Fibroblast of lung (primary cell): ENCODE data around the gene OR2T34. TPM values are rescaled to one million over a fixed set of nuclear protein-coding genes. Genes with fewer than 3 reads are reported as not detected.
"Not testable (repeated sequence)": the region's sequence is repeated elsewhere in the genome, so short reads cannot be mapped to it uniquely, and the experiment has no call there.

Experiments
- DNase-seq, 2 donors: peaks; one replicate each; pipeline versions ENCODE4 v3.0.0 to v3.0.0-alpha.2; 2010; ENCODE audit warnings: low read depth in 2 of 2
- H2AFZ ChIP-seq: 2 replicates; pipeline ENCODE4 v1.5.1; 2012; ENCODE audit warnings: low read length, control low read depth, inconsistent platforms
- H3K27ac ChIP-seq: 2 replicates; pipeline ENCODE4 v1.5.1; 2011; ENCODE audit warnings: low read length, control low read depth; ENCODE audit not compliant: insufficient read depth
- H3K27me3 ChIP-seq: 2 replicates; pipeline ENCODE4 v1.5.1; 2011; ENCODE audit warnings: mild to moderate bottlenecking, low read length; ENCODE audit not compliant: control insufficient read depth, insufficient read depth
- H3K36me3 ChIP-seq: 2 replicates; pipeline ENCODE4 v1.5.1; 2011; ENCODE audit warnings: low read length; ENCODE audit not compliant: control insufficient read depth, insufficient read depth
- H3K4me1 ChIP-seq: 2 replicates; pipeline ENCODE4 v1.5.1; 2011; ENCODE audit warnings: low read length; ENCODE audit not compliant: control insufficient read depth, insufficient read depth; ENCODE audit errors: extremely low read depth
- H3K4me2 ChIP-seq: 2 replicates; pipeline ENCODE4 v1.5.1; 2011; ENCODE audit warnings: low read length, control low read depth; ENCODE audit not compliant: insufficient read depth; ENCODE audit errors: extremely low read depth
- H3K4me3 ChIP-seq, 4 experiments: fragments of 200-600 bp in 1 of 4; sonication (generic) in 1 of 4; replicated peaks in 1 of 4; 2 replicates each; pipeline ENCODE4 v1.5.1; 2011 to 2016; ENCODE audit warnings: low read length in 4 of 4, low read depth in 3 of 4, mild to moderate bottlenecking in 3 of 4, control low read depth in 2 of 4, inconsistent platforms in 1 of 4, mixed read lengths in 1 of 4; ENCODE audit not compliant: insufficient read depth in 1 of 4; ENCODE audit errors: control extremely low read depth in 1 of 4
- H3K79me2 ChIP-seq: 2 replicates; pipeline ENCODE4 v1.5.1; 2012; ENCODE audit warnings: mild to moderate bottlenecking, low read length, inconsistent platforms; ENCODE audit not compliant: control insufficient read depth, insufficient read depth
- H3K9ac ChIP-seq: 2 replicates; pipeline ENCODE4 v1.5.1; 2011; ENCODE audit warnings: mild to moderate bottlenecking, low read length, control low read depth; ENCODE audit not compliant: insufficient read depth
- H3K9me3 ChIP-seq: 2 replicates; pipeline ENCODE4 v1.5.1; 2012; ENCODE audit warnings: low read depth, low read length; ENCODE audit not compliant: control insufficient read depth, insufficient read depth
- H4K20me1 ChIP-seq: 2 replicates; pipeline ENCODE4 v1.5.1; 2011; ENCODE audit warnings: low read length; ENCODE audit not compliant: control insufficient read depth, insufficient read depth; ENCODE audit errors: extremely low read depth
- polyA plus RNA-seq, 2 donors: library from polyadenylated mRNA; depleted of rRNA in 1 of 2; stranded (reverse) in 1 of 2; unstranded in 1 of 2; fragments of >200 nt; gene quantifications; 2 replicates each; pipeline ENCODE4 v1.2.1, GENCODE V29; 2011 to 2012; ENCODE audit warnings: missing spikeins in 1 of 2
- total RNA-seq: library from RNA; depleted of rRNA; stranded (reverse); fragments of >200 nt; gene quantifications from 2 replicates; pipeline ENCODE4 v1.2.1, GENCODE V29; 2014

OR2T34 gene
- total and polyA plus RNA-seq, 2 donors (not counting 1 experiment from before 2014, with no cell fraction given) = not detected

- not testable (repeated sequence) for H3K27me3 ChIP-seq, H3K4me3 ChIP-seq, DNase-seq, H3K79me2 ChIP-seq, H3K27ac ChIP-seq, H3K36me3 ChIP-seq, H3K4me1 ChIP-seq, H3K9ac ChIP-seq, H3K4me2 ChIP-seq, H4K20me1 ChIP-seq, H2AFZ ChIP-seq, H3K9me3 ChIP-seq
Observed at GRCh38 chr1:248562672-248563071, 11.9 kb downstream of the OR2T34 start, which contains the start of gene OR2T29. Gene OR2T29, minus strand, starts transcription at chr1:248562772. Its CDS starts 3,281 bp downstream, at chr1:248559491.

DNA sequence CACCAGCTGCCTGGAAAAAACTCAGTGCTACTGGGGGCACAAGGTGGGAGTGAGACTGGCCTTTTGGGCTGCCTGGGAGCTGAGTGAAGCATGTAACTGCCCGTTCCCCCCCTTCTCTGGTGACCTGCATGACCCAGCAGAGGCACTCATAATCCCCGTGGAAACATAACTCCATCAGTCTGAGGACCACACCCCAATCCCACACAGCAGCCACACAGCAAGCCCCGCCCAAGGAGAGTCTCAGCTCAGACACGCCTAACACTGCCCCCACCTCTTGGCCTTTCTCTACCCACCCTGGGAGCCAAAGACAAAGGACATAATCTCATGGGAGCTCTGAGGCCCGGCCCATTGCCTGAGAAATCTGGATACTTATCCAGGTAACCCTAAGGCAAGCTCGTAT is 23.5 kb downstream of the OR2T34 start:
- H2AFZ ChIP-seq, H3K4me3 ChIP-seq, DNase-seq: not testable (repeated sequence)

DNA sequence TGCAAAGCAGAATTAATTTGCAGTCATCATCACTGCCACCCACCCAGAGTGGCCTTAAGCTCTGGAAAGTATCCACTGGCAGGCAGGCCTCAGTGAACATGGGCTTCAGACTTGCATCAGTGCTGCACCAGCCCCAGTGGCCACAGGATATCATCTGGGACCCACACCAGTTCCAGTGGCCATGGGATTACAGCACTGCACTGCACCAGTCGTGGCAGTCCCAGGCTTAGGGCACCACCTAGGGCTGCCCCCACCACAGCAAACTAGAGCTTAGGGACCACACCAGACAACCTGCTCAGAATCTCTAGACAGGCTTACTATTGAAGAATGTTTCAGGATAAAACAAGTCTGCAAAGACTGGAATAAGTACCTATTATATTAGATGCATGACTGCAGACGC is 27.2 kb downstream of the OR2T34 start:
- not testable (repeated sequence) for H3K9ac ChIP-seq, H3K4me2 ChIP-seq, H2AFZ ChIP-seq, H3K79me2 ChIP-seq, H3K27me3 ChIP-seq, DNase-seq, H3K27ac ChIP-seq, H3K36me3 ChIP-seq, H3K9me3 ChIP-seq, H3K4me1 ChIP-seq, H3K4me3 ChIP-seq, H4K20me1 ChIP-seq

More for the DNA sequence above, 23.5 kb downstream of the OR2T34 start:
- H3K9me3 ChIP-seq, H3K9ac ChIP-seq, H4K20me1 ChIP-seq, H3K4me1 ChIP-seq, H3K79me2 ChIP-seq, H3K4me2 ChIP-seq, H3K27ac ChIP-seq, H3K27me3 ChIP-seq, H3K36me3 ChIP-seq: not testable (repeated sequence)

GRCh38 chr1:248537449-248537848 is 37.1 kb downstream of the OR2T34 start:
- H3K36me3 ChIP-seq, DNase-seq, H3K79me2 ChIP-seq: not testable (repeated sequence)

More at GRCh38 chr1:248537449-248537848, 37.1 kb downstream of the OR2T34 start:
- not testable (repeated sequence) for H3K4me1 ChIP-seq, H4K20me1 ChIP-seq, H3K9me3 ChIP-seq, H3K27ac ChIP-seq, H3K4me2 ChIP-seq, H3K9ac ChIP-seq, H2AFZ ChIP-seq, H3K27me3 ChIP-seq, H3K4me3 ChIP-seq

Other genes starting within 250 kb of the OR2T34 start
- gene OR14C36, start 226.0 kb downstream of the OR2T34 start, total RNA-seq = not detected in 2 replicates
- not detected in 2 replicates for gene OR14C36, start 226.0 kb downstream of the OR2T34 start, polyA plus RNA-seq
- gene OR2T4, start 213.1 kb downstream of the OR2T34 start, total RNA-seq = not detected in 2 replicates
- gene OR2T4, start 213.1 kb downstream of the OR2T34 start, polyA plus RNA-seq = not detected in 2 replicates
- gene OR2T6, start 199.0 kb downstream of the OR2T34 start, total RNA-seq = not detected in 2 replicates
- gene OR2T6, start 199.0 kb downstream of the OR2T34 start, polyA plus RNA-seq = not detected in 2 replicates
- not detected in 2 replicates for gene OR2T1, start 171.7 kb downstream of the OR2T34 start, total RNA-seq
- not detected in 2 replicates for gene OR2T1, start 171.7 kb downstream of the OR2T34 start, polyA plus RNA-seq
- gene OR2T2, start 129.1 kb downstream of the OR2T34 start, total RNA-seq = not detected in 2 replicates
- gene OR2T2, start 129.1 kb downstream of the OR2T34 start, polyA plus RNA-seq = not detected in 2 replicates
- not detected in 2 replicates for gene OR2T3, start 101.4 kb downstream of the OR2T34 start, total RNA-seq
- gene OR2T3, start 101.4 kb downstream of the OR2T34 start, polyA plus RNA-seq = not detected in 2 replicates
- not detected in 2 replicates for gene OR2T5, start 86.2 kb downstream of the OR2T34 start, total RNA-seq
- gene OR2T5, start 86.2 kb downstream of the OR2T34 start, polyA plus RNA-seq = not detected in 2 replicates
- not detected in 2 replicates for gene OR2G6, start 66.7 kb downstream of the OR2T34 start, total RNA-seq
- gene OR2G6, start 66.7 kb downstream of the OR2T34 start, polyA plus RNA-seq = not detected in 2 replicates
- not detected in 2 replicates for gene OR2T29, start 12.0 kb downstream of the OR2T34 start, total RNA-seq
- not detected in 2 replicates for gene OR2T29, start 12.0 kb downstream of the OR2T34 start, polyA plus RNA-seq
- not detected in 2 replicates for gene OR2T10, start 22.9 kb upstream of the OR2T34 start, total RNA-seq
- gene OR2T10, start 22.9 kb upstream of the OR2T34 start, polyA plus RNA-seq = not detected in 2 replicates
- not detected in 2 replicates for gene OR2T11, start 60.3 kb upstream of the OR2T34 start, total RNA-seq
- gene OR2T11, start 60.3 kb upstream of the OR2T34 start, polyA plus RNA-seq = not detected in 2 replicates
- not detected in 2 replicates for gene OR2T35, start 70.5 kb upstream of the OR2T34 start, total RNA-seq
- 0.03 TPM in 1 of 2 replicates, not detected in the other for gene OR2T35, start 70.5 kb upstream of the OR2T34 start, polyA plus RNA-seq
- not detected in 2 replicates for gene OR2T27, start 80.8 kb upstream of the OR2T34 start, total RNA-seq
- gene OR2T27, start 80.8 kb upstream of the OR2T34 start, polyA plus RNA-seq = not detected in 2 replicates
- not detected in 2 replicates for gene OR14I1, start 128.0 kb upstream of the OR2T34 start, total RNA-seq
- not detected in 2 replicates for gene OR14I1, start 128.0 kb upstream of the OR2T34 start, polyA plus RNA-seq
- gene LYPD8, start 181.0 kb upstream of the OR2T34 start, total RNA-seq = 0.17 TPM in 1 of 2 replicates, not detected in the other
- not detected in 2 replicates for gene LYPD8, start 181.0 kb upstream of the OR2T34 start, polyA plus RNA-seq